ENCODE data around the gene UBE2J2.

- TF ChIP-seq CTCF (IDR thresholded peaks at IDR 0.05), result no peak
- TF ChIP-seq ZFX (IDR thresholded peaks at IDR 0.05; ENCODE audit: borderline replicate concordance), result no peak
These were observed 13.8 kb upstream of the UBE2J2 start for GRCh38 chr1:1287288-1288110.
